Colon (tissue), 2 donors: ENCODE results near the gene FNDC5.
"Not testable (repeated sequence)": the region's sequence is repeated elsewhere in the genome, so short reads cannot be mapped to it uniquely, and the experiment has no call there.

Experiments
- FAIRE-seq: peaks from 2 replicates; lab custom pipeline; 2012; peaks lifted over from hg19 to GRCh38; lab: Jason Lieb, UNC
- donor health status: control.
- donor health status: control.

Gene FNDC5

GRCh38 chr1:32870615-32871363 is at the start of gene FNDC5:
FNDC5 (minus strand) TSS chr1:32870912.
- FAIRE-seq: no peak

DNA sequence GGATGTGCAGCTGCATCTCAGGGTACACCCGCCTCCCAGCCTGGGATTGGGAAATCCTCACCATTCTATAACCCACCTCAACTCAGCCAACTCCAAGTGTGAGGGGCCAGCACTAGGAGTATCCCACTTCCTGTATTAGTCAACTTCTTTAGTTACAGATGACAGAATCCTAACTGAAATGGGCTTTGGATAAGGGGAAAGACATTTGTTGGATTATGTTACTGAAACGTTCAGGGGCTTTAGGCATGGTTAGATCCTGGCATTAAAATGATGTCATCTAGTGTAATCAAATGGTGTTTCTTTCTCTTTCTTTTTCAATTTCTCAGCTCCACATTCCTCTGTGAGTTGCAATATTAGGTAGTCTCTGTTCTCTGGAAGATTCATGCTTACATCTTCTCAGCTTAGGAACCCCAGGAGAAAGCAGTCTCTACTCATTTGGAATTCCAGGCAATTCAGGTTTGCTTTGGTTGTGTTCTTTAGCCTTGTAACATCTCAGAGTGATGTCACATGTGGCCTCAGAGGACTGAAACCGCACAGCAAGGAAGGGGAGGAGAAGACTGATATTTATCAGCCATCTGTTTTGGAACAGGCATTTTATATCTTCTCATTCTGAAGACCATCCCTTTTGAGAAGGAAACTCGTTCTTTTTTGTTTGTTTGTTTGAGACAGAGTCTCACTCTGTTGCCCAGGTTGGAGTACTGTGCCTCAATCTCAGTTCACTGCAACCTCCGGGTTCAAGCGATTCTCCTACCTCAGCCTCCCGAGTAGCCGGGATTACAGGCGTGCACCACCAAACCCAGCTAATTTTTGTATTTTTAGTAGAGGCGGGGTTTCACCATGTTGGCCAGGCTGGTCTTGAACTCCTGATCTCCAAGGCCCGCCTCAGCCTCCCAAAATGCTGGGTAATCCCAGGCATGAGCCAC is 49.4 kb upstream of the FNDC5 start:
- FAIRE-seq: no peak

DNA sequence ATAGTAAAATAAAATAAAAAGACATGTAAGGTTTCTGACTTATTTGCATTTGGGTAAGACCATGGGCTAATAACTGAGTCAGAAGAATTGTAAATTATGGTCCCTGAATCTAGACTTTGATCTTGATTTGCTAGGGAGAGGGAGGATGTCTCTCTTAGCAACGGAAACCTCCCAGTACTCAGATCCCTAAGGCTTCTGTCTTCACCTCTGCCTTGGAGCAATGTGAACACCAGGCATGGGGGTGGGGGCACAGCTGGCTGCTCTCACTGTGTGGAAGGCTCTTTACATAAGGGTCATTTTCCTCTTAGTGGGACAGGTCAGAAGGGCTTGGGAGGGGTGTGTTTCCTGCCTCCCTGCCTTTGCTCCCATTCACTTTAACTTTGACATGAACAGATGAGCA is 47.5 kb upstream of the FNDC5 start:
- no peak for FAIRE-seq

DNA sequence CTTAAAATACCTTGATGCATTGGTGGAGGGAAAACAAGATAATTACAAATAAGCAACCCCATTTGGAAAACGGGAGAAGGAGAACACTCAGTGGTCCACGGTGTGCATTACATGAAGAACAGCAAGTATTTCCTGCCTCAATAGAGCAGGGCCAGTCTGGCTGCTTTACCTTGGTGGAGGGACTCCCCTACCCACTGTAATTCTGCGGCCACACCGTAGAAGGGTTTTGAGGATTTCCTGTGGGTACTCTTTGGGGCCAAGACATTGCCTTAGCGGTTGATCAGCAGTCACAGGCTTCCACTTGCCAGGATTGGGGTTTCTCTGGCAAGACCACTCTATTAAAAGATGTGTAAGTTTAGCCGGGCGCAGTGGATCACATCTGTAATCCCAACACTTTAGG is 46.8 kb upstream of the FNDC5 start:
- FAIRE-seq: no peak

DNA sequence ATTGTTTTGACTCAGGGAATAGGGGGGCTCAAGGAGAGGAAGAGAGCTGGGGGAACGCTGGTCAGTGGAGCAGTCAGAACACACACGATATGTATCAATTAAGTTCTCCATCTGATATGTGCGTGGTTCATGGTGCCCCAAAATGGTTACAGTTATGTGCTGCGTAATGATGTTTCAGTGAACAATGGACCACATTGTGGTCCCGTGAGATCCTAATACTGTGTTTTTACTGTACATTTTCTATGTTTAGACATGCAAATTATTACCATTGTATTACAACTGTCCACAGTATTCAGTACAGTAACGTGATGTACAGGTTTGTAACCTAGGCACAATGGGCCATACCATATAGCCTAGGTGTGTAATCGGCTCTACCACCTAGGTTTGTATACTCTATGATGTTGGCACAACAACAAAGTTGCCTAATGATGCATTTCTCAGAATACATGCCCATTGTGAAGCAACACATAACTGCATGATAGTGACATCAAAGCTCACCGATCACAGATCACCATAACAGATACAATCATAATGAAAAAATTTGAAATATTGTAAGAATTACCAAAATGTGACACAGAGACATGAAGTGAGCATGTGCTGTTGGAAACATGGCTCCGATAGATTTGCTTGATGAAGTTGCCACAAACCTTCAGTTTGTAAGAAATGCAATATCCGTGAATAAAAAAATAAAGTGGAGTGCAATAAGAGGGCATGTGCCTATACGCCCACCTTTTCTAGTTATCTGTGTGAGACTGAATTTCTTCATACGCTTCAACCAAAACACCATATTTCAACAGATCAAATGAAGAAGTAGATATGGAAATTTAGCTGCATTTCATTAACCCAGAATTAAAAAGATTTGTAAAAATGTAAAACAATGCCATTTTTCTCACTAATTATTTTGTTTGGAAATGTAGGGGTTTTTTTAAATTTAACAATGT is 45.3 kb upstream of the FNDC5 start:
- no peak for FAIRE-seq

DNA sequence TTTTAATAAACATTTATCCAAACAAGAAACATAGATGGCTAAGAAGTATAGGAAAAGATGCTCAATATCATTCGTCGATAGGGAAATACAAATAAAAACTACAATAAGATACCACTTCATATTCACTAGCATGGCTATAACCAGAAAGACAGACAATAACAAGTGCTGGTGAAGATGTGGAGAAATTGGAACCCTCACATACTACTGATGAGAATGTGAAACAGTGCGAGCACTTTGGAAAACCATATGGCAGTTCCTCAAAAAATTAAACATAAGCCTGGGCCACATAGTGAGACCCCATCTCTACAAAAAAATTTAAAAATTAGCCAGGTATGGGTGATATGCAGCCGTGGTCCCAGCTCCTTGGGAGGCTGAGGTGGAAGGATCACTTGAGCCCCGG is 39.6 kb upstream of the FNDC5 start:
- FAIRE-seq: no peak

DNA sequence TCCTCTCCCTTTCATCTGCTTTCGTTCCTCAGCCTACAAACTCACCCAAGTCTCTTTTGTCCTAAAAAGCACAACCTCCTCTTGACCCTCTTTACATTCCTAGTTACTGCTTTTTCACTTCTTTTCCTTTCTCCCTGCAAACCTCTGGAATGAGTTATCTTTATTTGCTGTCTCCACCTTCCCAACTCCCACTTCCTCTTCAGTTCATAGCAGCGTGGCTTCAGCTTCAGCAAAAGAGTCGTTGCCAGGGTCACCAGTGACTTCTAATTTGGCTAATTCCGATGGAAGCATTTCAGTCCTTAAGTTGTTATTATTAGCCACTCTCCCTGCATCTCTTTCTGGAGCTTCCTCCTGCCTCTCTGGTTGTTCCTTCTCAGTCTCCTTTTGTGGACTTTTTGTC is 36.7 kb upstream of the FNDC5 start:
- no peak for FAIRE-seq

- FAIRE-seq: no peak
These were observed 35.9 kb upstream of the FNDC5 start for GRCh38 chr1:32906654-32907053.

GRCh38 chr1:32905588-32905987 is 34.9 kb upstream of the FNDC5 start:
- FAIRE-seq: not testable (repeated sequence)

DNA sequence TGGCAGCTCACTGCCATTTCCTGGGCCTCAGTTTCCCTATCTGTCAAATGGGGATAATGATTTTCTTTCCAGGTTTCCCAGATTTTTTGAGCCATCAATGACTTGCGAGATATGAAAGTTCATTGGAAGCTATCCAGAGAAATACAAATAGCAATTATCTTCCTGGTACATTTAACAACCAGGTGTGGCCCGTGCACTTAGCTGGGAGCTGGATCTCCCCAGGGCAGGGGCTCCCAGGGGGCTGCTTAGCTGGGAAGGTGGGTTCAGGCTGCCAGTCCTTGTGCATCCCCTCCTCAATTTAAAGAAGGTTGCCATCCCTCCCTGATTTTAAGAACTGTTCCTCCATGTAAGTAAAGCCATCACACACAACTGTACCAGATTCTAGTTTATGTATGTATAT is 34.1 kb upstream of the FNDC5 start:
- FAIRE-seq: no peak

DNA sequence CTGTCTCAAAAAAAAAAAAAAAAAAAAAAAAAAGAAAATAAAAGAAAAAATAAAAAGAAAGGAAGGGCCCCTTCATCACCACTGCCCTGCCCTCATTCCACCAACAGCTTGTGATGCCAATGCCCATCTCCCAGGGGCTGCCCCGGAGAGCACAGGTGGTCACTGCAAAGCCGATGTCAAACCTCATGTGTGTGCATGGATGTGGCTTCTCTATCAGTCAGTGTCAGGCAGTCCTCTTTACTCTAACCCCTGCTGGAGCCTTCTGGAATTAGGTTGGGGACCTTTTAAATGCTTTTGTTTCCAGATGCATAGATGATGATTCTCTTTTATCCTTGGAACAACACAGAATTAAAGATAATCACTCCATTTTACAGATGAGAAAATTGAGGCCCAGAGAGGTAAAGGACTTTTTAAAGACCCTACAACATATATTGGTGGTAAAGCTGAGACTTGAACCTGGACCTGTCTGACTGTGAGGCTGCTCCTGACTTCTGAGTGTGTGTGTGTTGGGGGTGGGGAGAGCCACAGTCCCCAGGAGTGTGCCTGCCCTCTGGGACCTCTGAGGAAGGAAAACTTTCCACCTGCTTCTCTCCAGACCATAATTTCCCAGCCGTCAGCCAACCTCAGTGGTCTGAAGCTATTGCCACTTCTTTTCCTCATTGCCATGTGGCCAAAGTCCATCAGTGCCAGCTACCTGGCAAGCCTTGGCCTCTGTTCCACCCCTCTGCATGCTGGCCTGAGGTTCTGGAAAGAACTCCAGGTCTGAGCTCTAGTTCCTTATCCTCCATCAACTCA is 33.5 kb upstream of the FNDC5 start:
- FAIRE-seq: no peak

DNA sequence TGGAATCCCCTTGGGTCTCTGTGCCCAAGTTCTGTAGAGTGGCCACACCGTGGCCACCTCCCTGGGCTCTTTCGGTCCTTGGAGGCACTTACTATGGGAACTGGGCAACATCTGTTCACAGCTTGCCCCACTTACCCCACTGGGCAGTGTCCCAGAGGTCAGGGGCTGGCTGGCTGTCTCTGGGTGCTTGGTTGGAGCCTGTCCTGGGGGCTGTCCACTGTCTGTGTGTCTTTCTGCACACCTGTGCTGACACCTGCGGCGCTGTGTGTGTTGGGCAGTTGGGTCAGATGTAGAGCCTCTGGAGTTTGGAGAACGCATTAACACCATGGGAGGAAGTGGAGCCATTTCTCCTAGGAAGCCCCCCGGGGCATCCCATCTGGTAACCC is 31.8 kb upstream of the FNDC5 start:
- FAIRE-seq: no peak

- FAIRE-seq: no peak
These were observed 31.3 kb upstream of the FNDC5 start for GRCh38 chr1:32901823-32902534.

- no peak for FAIRE-seq
These were observed 30.5 kb upstream of the FNDC5 start, which contains the start of gene TMEM54 for GRCh38 chr1:32900956-32901822. TMEM54 (minus strand) TSS chr1:32901389; CDS start chr1:32901238, 151 bp downstream.

- no peak for FAIRE-seq
These were observed 29.8 kb upstream of the FNDC5 start for GRCh38 chr1:32900371-32900955.

- no peak for FAIRE-seq
These were observed 29.0 kb upstream of the FNDC5 start for GRCh38 chr1:32899586-32900296.

DNA sequence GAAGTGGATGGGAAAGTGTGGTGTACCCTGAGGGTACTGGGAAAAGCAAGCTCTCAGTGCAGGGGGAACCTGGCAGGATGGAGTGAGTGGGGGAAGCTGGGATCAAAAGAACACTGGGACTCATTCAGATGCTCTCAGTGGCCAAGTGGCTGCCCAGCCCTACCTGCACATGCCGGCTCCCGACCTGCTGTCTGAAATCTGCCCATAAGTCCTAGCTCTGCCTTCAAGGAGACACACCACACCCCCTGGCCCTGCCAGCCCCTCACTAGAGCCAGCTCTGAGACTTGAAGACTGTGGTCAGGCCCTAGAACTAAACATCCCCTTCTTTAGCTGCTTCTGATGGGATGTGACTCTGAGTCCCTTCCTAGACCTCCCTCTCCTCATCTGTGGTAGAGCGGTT is 28.2 kb upstream of the FNDC5 start:
- no peak for FAIRE-seq

- FAIRE-seq: no peak
These were observed 27.3 kb upstream of the FNDC5 start for GRCh38 chr1:32898056-32898455.
